Fibroblast of mammary gland (primary cell): Measurements from ENCODE around the gene ANKRD11.

Experiments used
- DNase-seq: peaks from one replicate; pipeline ENCODE4 v3.0.0-alpha.2; 2010; ENCODE audit warnings: low read depth
- H3K4me3 ChIP-seq: 2 replicates; pipeline ENCODE4 v1.5.1; 2011; ENCODE audit warnings: low read depth, mild to moderate bottlenecking, low read length, moderate library complexity; ENCODE audit not compliant: control insufficient read depth
- CTCF ChIP-seq: conservative IDR thresholded peaks from 2 replicates; pipeline ENCODE4 v1.5.1; 2011; ENCODE audit warnings: low read depth, low read length, inconsistent platforms; ENCODE audit not compliant: control insufficient read depth, insufficient read depth

Gene ANKRD11

DNA sequence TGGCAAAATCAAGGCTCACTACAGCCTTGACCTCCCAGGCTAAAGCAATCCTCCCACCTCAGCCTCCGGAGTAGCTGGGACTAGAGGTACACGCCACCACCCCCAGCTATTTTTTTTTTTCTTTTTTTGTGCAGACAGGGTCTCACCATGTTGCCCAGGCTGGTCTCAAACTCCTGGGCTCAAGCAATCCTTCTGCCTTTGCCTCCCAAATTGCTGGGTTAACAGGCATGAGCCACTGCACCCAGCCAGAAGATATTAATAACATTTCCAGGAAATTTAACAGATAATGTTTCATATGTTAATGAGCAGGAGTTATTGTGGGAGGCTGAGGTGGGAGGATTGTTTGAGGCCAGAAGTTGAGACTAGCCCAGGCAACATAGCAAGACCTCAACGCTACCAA lies 9.4 kb upstream of the ANKRD11 start:
- DNase-seq = no peak
- H3K4me3 ChIP-seq = no peak overlapping the region
- no peak for TF ChIP-seq CTCF

DNA sequence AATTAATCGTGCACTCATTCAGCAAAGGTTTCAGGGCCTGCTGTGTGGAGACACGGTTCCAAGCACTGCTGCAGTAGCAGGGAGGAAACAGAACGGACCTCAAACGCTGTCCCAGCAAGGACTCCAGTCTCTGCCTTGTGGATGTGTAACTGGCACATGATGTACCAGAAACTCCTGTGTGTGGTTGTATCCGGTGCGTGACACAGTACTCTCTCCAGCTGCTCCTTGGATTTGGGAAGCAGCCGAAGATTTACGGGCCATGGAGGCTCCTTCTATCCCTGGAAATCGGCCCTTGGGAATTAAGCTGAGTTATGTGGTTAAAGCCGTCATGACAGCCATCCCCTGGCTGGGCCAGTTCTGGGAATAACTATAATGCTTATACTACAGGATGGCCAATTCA lies 8.5 kb upstream of the ANKRD11 start:
- peak; percentile 98 for DNase-seq
- no peak for TF ChIP-seq CTCF

DNA sequence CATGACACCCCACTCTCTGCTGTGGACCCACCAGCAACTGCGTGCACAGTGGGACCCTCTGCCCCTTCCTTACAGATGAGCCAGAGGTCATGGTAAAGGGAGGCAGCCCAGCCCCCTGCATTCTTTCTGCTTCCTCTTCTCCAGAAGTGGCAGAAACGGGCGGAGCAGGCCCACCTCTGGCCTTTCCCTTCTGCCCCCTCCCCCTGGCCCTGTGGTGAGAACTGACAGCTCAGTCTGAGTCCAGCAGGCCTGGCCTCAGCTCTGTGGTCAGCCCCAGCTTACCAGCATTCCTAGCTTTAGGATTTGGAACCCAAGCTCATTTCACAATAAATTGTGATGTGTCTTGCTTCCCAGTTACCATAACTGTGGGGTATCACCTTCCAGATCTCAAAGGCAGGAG lies 4.8 kb upstream of the ANKRD11 start:
- no peak overlapping the region for H3K4me3 ChIP-seq
- peak; percentile 85 for DNase-seq
- TF ChIP-seq CTCF = no peak

More for the DNA sequence above, 8.5 kb upstream of the ANKRD11 start:
- no peak overlapping the region for H3K4me3 ChIP-seq

GRCh38 chr16:89493776-89494175 lies 3.4 kb upstream of the ANKRD11 start:
- no peak overlapping the region for H3K4me3 ChIP-seq
- TF ChIP-seq CTCF = no peak

GRCh38 chr16:89491974-89492687 lies 1.8 kb upstream of the ANKRD11 start:
- peak; percentile 56 for DNase-seq
- H3K4me3 ChIP-seq = peak overlapping the region; percentile 66
- TF ChIP-seq CTCF = no peak

More at GRCh38 chr16:89493776-89494175, 3.4 kb upstream of the ANKRD11 start:
- no peak for DNase-seq

- TF ChIP-seq CTCF = peak; percentile 12
- peak overlapping the region; percentile 66 for H3K4me3 ChIP-seq
- no peak for DNase-seq
These were observed 993 bp upstream of the ANKRD11 start for GRCh38 chr16:89491238-89491869.
